ENCODE data around the gene NOS1AP.

The NOS1AP gene

DNA sequence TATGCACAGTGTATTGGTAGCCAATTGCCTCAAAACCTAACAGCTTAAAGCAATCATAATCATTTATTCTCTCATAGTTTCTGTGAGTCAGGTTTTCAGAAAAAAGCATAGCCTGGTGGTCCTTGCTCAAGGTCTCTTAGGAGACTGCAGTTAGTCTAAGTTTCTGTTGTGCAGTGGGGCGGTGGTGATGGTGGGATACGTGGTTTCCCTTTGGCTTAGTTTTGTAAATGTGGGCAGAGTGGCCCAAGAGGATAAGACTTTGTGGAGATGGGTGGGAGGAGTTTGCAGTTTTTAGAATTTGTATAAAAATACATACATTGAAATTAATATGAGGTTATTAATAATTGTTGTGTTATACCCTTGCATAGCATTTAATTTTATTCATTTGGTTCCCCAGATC lies 68.6 kb downstream of the NOS1AP start:
- no peak for DNase-seq (ENCODE audit: low read depth in 2 of 2)

DNA sequence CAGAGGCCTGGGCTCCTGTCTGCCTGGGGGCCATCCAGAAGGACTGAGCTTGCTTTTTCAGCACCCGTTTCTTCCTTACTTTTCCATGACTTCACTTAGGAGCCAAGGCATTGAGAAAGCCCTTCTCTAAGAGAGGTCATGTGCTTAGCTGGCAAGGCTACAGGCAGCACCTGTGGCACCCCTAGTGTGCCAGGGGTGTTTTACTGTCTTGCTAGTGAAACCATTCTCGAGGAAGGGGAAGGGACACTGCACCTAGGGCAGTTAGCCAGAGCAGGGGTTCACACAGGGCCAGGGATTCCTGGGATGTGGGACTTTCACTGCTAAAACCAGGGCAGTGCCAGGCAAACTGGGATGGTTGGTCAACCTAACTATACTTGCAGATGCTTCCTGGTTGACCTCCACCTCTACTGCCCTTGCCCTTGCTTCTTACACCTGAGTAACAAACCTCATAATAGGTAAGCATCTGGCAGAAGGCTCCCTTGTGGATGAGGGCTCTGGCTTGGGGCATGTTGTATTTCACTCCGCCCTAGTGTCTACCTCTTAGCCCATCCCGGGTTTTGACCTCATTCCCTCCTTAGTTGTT lies 69.2 kb downstream of the NOS1AP start:
- no peak for DNase-seq (ENCODE audit: low read depth in 2 of 2)

DNA sequence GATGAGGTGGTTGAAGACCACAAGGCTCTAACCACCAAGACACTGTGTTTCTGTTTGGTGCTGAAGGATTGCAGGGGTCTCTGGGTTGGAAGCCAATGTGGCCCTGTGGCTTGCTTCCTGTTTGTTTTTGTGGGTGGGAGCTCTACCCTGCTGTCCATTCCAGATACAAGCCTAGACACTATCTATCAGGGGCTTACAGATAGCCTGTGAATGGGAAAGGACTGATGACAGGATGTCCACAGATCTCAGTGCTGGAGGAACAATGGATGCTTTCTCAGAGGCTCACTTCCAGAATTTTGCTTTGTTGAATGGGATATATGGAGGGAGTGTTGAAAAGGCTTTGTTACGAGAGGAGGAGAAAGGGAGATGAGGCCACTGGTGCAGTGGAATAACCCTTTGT lies 69.7 kb downstream of the NOS1AP start:
- DNase-seq (ENCODE audit: low read depth in 2 of 2) = no peak

DNA sequence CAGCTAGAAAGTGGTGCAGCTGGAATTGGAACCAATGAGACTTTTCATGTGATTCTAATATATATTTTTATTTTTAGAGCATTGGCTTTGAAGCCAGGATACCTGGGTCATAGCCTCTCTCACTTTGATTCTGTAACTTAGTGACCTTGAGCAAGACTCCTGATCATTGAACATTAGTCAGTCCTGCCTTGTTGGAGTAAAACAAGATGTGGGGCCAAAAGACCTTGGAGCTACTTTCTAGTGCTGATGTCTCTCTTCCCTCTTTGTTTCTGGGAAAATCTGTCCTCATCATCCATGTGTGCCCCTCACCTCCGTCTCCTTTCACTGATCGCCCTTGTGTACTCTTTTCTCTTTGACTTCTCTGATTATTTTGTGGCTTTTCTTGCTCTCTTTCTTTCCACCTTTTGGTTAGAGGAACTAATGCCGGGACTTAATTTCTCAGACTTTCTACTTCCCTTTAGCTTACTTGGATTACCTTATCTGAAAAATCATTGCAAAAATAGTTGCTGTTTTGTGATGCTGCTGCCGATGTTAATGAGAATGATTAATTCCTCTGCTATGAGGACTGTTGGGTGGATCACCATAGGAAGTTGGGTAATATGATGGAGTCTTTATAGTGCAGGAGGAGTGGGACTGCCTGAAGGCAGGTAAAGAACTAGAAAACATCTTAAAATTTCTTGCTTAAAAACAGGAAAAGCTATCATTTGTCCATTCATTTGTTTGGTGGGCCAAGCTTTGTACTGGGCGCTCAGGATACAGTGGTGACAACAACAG lies 72.0 kb downstream of the NOS1AP start:
- no peak for DNase-seq (ENCODE audit: low read depth in 2 of 2)

DNA sequence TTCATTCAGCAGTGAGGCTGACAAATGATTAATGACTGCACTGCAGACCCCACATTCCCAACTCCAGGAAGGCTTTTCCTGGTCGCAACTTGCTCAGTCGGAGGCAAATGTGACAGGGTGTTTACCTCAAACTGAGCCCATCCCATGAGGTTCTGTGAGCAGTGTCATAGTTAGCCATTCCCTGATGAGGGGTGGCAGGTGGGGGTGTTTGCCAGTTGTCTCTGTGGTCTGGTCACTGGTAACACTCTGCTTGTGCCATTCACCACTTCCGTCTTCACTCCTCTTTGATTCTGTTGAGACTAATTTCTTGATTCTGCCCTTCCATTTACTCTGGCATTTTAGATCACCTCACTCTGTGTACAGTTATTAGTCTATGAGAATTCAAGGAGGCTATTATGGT lies 73.5 kb downstream of the NOS1AP start:
- no peak for DNase-seq (ENCODE audit: low read depth in 2 of 2)

DNA sequence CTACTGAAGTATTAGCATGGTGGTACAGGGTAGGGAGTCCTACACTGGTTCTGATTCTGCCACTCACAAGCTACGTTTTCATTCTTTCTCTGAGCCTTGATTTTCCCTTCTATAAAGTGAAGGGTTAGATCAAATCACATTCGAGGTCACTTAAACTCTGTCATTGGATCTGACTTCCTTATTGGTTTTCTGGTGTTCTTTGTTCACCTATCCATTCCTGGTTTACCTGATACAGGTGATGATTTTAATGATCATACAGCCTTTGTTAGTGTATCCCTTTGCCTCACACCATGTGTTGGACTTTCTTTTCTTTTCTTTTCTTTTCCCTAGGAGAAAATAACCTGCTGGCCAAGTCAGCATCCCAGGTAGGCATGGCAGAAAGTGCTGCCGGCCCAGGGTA lies 74.8 kb downstream of the NOS1AP start:
- no peak for DNase-seq (ENCODE audit: low read depth in 2 of 2)

DNA sequence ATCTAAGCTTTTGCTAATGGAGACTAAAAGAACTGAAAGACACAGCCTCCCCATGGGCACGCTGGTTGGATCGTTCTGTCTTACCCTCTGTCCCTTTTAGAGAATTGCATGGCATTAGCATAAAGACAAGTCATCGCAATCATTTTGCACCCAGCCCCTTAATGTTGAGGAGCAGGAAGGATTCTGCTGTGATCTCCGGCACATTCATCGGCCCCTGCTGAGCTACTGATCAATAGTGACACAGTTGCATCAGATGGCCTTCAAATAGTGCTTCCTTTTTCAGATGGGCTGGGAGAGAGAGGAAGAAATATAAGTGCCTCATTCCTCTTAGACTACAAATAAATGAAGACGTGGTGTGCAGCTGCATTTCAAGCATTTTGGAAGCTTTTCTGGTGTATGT lies 75.4 kb downstream of the NOS1AP start:
- no peak for DNase-seq (ENCODE audit: low read depth in 2 of 2)

DNA sequence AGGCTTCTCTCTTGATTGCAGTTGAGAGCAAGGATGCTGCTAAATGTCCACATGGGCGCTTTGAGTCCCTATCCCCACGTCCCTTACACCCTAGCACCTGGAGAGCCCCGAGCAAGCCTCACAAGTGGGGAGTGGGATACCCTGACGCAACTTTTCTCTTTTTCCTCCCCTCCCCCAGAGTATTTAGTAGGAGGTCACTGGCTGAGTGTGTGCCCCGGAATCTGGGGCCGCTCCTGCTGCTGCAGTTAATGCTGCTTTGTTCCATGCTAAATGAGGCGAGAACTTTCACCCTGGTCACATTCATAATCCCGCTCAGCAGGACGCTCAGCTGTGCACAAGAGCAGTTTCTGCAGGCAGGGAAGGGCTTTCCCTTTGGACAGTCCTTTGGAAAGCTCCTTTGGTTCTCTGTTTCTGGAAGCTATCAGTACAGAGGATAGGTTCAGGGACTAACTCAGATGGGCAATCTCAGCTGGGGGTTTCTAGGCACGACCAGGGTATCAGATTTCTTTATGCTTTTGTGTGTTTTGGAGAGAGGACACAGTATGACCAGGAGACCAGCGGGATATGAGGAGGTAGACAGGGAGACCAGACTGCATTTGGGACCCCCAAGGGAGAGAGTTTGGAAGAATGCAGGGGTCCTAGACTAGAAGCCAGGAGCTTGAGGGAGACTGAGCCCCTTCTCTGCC lies 75.9 kb downstream of the NOS1AP start:
- no peak for DNase-seq (ENCODE audit: low read depth in 2 of 2)

DNA sequence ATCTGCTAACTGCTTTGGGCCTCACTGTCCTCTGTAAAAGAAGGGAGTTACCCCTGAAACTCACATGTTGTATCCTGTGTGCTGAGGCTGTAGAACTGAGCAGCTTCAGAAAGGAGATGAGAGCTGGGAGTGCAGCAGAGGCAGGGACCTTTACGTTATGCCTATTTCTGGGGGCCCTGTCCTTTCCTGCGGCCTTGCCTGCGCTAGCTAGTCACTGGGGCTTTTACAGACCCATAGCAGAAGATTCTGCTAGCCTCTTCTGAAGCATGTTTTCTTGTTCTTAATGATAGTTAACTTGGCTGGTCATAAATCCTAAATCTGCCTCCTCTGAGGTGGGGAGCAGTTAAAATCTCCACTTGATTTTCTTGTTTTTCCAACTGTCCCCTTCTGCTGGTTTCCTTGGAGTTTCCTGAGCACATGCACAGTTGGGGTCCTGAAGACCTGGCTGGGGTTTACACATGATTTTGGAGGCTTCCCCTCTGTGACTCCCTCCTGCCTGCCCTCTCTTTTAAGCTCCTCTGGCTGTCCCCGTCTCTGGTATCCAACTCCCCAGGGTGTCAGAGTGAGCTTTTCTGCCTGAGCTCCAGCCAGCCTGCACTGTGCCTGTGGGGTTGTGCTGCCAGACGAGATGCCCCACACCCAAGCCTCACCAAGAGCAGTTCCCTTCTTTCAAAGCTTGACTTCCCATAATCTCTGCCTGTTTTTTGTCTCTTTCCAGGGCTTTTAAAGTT lies 76.6 kb downstream of the NOS1AP start:
- no peak for DNase-seq (ENCODE audit: low read depth in 2 of 2)

DNA sequence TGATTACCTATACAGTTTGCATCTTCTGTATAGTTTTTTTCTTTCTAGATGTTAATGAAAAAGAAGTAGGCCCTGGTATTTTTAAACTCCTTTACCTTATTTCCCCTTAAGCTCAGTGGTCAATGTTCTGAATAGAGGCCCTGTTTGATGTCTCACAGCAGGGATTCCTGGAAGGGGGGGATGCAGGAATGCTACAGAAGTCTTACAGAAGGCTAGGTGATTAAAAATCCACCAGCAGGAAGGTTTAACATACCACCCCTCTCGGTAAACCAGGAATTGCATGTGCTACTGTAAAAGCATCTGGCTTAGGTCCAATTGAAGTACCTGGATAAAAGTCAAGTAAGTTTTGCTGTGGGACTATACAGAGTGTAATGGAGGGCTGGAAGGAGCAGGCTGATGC lies 78.3 kb downstream of the NOS1AP start:
- DNase-seq (ENCODE audit: low read depth in 2 of 2) = no peak

DNA sequence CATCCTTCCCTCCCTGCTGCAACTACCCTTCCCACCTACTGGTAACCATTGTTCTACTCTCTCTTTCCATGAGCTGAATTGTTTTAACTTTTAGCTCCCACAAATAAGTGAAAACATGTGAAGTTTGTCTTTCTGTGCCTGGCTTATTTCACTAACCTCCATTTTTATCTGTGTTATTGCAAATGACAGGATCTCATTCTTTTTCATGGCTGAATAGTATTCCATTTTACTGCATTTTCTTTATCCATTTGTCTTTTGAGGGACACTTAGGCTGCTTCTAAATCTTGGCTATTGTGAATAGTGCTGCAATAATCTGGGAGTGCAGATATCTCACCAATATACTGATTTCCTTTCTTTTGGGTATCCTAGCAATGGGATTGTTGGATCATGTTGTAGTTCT lies 80.6 kb downstream of the NOS1AP start:
- DNase-seq (ENCODE audit: low read depth in 2 of 2) = no peak

DNA sequence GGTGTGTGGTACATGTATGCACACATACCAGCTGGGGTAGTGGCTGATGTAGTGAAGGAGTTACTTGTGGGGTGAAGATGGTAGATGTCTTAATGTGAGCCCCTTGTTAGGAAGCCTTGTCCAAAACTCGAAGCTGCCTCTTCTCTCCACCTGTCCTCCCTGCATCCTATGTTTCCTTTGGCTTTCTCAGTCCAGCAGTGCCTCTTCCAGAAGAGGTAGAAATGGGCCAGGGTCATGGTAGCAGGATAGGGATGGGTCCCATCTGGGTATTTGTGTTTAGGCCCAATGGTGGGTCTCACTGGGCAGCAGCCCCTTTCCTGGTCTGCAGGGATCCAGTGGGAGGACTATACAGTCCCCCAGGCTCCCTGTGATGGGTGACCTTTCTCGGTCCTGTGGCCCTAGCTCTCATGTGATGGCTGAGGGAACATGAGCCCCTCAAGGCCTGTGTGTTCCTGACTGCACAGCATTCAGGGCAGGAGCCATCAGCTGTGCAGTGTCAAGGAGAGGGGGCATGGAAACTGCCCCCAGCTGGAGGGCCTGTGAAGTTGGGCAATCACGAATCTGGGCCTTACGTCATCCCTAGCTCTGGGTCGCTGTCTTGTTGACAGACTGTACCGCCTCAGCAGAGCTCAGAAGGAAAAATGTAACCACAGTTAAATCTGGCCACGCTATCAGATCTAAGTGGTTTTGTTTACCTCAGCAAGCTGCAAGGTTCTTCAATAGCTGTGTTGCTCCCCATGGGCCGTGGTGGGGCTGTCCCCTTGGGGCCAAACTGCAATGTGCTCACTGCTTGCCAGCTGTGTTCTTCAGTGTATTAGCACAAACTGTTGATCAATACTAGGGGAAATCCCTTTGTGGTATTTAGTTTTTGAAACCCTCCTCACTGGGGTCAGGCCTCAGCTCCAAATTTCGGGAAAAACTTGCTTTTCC lies 82.7 kb downstream of the NOS1AP start:
- peak in 1 of 2 donors; percentile 1 for DNase-seq (ENCODE audit: low read depth in 2 of 2)

DNA sequence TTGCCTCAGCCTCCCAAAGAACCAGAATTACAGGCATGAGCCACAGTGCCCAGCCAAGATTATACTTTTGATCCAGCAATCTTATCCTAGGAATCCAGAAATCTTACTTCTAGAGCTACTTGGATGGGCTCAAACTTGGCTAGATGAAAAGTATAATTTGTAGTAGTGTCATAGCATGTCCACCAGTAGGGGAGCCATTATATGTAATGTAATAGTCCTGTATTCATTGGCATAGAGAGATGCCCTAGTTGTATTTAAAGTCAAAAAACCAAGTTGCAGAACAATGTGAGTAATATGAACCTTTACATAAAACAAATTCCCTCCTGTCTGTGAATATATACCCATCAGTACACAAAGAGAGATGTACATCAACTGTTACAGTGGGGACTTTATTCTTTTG lies 83.9 kb downstream of the NOS1AP start:
- no peak for DNase-seq (ENCODE audit: low read depth in 2 of 2)

DNA sequence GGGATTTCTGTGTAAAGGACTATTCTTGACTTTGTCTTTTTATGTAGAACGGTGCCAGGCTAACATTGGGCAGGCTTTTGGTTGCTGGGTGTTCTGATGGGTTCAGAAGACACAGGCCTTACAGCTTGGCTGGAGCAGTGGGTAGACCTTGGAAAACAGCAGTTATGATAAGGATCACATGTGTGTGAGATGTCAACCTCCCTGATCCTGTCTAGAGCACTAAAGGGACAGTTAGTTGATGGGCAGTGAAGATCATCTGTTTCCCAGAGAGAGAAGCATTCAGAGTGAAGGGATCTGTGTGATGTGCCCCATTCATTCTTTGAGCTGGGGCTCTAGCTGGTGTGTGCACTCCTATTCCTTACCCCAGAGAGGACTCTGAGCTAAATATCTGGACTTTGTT lies 88.0 kb downstream of the NOS1AP start:
- no peak for DNase-seq (ENCODE audit: low read depth in 2 of 2)

DNA sequence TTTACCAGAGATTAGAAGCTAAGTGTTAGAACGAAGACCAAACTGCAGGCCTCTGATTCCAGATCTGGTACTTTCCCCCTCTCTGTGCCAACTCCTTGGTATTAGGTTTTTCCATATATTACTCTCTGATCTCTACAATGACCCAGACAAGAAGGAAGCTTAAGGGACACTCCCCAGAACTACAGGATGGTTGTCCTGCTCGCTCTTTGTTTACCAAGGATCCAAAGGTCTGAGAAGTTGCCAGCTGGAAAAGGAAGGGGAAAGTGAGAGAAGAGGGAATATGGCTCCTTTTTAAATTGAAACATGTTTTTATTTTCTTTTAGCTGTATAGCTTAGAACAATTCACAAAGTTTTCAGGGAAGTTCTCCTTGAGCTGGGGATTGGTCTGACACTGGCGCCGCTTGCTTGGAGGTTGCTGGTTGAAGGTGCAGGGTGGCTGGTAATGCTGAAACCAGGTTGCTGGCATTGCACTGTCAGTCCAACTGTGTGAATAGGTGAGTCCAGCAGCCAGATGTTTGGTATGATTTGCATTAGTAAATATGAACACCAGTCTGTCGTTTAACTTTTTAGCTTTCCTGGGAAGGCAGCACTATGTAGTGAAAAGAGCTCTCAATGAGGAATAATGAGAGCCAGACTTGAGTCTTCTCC lies 89.3 kb downstream of the NOS1AP start:
- no peak for DNase-seq (ENCODE audit: low read depth in 2 of 2)

DNA sequence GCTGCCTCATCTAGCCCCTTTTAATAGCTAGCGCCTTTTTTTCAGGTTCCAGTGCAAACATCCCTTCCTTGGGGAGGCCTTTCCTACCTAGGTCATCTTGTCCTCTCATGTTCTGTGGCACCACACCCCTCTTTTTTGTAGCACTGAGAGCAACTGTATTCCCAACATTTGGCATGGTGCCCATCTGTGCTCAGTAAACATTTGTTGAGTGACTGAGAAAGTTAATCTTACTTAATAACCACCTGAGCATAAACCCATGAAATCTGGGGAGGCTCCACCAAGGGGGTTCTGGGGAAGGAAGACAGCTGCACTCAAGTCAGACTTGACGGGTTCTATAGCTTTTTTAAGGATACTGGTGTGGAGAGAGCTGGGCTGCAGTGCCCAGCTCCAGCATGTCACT lies 90.0 kb downstream of the NOS1AP start:
- no peak for DNase-seq (ENCODE audit: low read depth in 2 of 2)

DNA sequence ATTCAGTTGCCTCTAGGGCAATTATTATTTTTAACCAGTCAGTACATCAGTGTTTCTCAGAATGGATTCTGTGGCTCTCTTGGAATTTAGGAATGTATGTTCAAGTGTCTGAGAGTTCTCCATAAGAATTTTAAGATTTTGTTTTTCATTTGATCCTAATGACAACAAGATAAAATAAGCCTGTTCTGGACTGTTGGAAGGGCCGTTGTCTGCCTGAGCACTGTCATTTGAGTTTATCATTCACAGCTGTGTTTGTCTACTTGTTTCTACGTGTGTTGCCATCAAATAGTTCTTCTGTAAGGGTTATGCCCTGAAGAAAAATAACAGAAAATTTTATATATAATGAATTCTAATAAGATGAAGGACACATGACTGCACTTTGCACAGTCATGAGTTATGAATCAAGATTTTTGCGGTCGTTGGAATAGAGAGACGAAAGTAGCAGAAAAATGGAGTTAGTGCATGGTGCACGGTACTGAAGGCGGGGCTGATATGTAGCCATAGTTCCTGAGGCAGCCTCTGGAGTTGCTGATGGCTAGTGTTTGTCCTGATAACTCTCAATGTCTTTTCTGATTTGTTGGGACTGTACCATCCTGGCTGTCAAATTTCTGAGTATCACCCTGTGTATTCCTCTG lies 92.5 kb downstream of the NOS1AP start:
- no peak for DNase-seq (ENCODE audit: low read depth in 2 of 2)

DNA sequence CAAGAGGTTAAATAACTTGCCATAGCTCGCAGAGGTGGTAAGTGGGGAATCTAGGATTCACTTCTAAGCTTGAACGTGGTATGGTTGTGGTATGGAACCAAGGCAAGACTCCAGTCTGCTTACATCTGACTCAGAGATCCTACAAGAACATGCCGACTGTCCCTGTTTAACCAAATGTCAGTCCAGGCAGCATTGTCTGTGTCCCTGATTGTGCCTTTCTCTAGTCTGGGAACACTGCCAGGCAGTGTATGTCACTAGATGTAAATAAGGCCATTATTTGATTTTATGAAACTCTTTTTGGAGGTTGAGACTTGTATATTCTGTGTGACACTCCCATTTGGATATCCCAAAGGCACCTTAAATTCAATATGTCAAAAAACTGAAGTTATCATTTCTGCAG lies 96.0 kb downstream of the NOS1AP start:
- DNase-seq (ENCODE audit: low read depth in 2 of 2) = no peak

DNA sequence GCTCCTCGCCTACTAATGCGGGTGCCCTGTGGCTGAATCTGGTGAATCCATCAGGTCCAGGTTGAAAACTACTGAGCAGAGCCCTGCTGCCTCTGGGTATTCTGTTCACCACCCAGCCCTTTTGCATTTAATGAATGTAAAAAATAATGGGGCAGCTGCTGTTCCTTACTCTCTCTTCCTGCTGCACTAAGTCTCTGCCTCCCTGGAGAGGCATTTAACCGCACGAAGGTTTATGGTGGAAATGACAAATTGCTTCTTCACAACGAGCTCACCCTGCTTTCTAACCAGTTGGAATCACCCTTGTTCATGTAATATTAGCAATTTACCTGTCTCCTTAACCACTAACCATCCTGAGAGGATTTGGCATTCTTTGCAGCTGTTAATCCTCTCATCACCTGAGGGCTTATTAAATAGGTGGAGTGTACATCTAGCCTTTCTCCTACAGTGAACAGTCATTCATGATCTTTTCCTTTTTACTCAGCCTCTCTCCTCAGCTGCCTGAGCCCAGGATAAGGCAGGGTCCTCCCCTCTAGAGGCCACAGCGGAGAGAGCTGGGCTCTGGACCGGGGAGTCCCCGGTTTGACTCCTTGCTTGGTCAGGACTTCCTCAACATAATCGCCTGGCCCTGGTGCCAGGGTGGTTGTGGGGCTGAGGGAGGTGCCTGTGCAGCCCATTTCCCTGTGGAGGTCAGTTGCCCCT lies 97.6 kb downstream of the NOS1AP start:
- DNase-seq (ENCODE audit: low read depth in 2 of 2) = no peak

DNA sequence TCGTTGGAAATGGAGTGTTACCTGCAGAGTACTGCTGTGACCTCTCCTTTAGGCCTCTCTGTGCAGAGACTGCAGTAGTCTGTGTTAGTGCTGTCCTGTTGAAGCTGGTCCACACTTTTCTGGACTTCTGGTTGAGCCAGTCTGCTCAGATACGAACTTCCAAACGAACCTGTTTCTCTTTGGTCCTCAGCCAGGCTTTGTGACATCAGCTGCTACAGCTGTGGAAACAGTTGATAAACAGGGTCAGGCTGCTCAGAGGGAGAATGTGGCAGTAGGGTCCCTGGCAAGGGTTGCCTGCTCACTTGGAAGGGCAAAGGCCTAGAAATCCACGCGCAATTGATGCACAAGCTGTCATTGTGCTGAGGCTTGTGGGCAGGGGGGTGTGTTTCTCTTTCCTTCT lies 98.8 kb downstream of the NOS1AP start:
- no peak for DNase-seq (ENCODE audit: low read depth in 2 of 2)

All from stimulated activated CD8-positive, alpha-beta memory T cell treated with anti-CD3 and anti-CD28 coated beads, Interleukin-2, amount 100 ng/mL, for 1 hour (primary cell).